ENCODE measurements around the gene DRP2. TPM values are rescaled to one million over a fixed set of nuclear protein-coding genes. Genes with fewer than 3 reads are reported as not detected.

The DRP2 gene
- polyA plus RNA-seq, 1 experiment, result 0.13 TPM

DNA sequence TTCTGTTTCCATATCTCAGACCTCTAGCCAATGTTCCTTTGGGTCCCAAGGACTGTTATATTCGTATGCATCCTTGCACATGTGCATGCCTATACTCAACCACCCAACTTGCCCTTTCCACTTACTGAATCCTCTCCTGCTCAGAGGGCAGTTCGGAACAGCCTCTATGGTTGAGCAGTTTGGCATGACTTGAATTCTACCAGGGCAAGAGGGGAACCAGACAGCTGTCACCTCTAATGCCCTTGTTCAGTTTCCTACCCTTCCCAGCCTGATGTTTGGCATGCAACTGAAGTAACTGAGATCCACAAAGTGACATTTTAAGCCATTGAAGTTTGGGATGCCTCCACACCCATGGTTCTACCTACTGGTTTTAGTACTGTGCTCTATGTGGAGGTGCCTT is 17.5 kb downstream of the DRP2 start:
- no peaks in the 10 kb centered on the region for H3K27me3 ChIP-seq (ENCODE audit: control insufficient read depth, insufficient read depth, low read length)
- ChIA-PET CTCF (interaction anchor here (0.6 kb wide), 1 partner anchor 203 kb away, joined by 3 read pairs; no protein-coding TSS in a partner anchor), POLR2A (no interaction called here)
- no peaks in the 10 kb centered on the region for H3K36me3 ChIP-seq (ENCODE audit: control insufficient read depth, insufficient read depth, low read length)
- H3K4me3 ChIP-seq (ENCODE audit: low read depth, low read length), result no peak overlapping the region
- TF ChIP-seq, protein P1, sequence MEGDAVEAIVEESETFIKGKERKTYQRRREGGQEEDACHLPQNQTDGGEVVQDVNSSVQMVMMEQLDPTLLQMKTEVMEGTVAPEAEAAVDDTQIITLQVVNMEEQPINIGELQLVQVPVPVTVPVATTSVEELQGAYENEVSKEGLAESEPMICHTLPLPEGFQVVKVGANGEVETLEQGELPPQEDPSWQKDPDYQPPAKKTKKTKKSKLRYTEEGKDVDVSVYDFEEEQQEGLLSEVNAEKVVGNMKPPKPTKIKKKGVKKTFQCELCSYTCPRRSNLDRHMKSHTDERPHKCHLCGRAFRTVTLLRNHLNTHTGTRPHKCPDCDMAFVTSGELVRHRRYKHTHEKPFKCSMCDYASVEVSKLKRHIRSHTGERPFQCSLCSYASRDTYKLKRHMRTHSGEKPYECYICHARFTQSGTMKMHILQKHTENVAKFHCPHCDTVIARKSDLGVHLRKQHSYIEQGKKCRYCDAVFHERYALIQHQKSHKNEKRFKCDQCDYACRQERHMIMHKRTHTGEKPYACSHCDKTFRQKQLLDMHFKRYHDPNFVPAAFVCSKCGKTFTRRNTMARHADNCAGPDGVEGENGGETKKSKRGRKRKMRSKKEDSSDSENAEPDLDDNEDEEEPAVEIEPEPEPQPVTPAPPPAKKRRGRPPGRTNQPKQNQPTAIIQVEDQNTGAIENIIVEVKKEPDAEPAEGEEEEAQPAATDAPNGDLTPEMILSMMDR (IDR thresholded peaks at IDR 0.05; ENCODE audit: insufficient read depth, low read depth, low read length), result no peak
- DNase-seq (ENCODE audit: low read depth), result no peak

- TF ChIP-seq, protein P1 (IDR thresholded peaks at IDR 0.05; ENCODE audit: insufficient read depth, low read depth, low read length), result no peak
- ChIA-PET CTCF (no interaction called here), POLR2A (no interaction called here)
- Histone ChIP-seq H3K27me3 (ENCODE audit: control insufficient read depth, insufficient read depth, low read length) (no peaks in the 10 kb centered on the region), H3K4me3 (ENCODE audit: low read depth, low read length) (no peak overlapping the region), H3K36me3 (ENCODE audit: control insufficient read depth, insufficient read depth, low read length) (no peaks in the 10 kb centered on the region)
- no peak for DNase-seq (ENCODE audit: low read depth)
These were observed 21.9 kb downstream of the DRP2 start for GRCh38 chrX:101241531-101241930.

GRCh38 chrX:101252634-101253033 is 33.0 kb downstream of the DRP2 start:
- Histone ChIP-seq H3K4me3 (ENCODE audit: low read depth, low read length) (no peak overlapping the region), H3K27me3 (ENCODE audit: control insufficient read depth, insufficient read depth, low read length) (no peaks in the 10 kb centered on the region), H3K36me3 (ENCODE audit: control insufficient read depth, insufficient read depth, low read length) (no peaks in the 10 kb centered on the region)
- CTCF ChIA-PET, result no interaction called here
- TF ChIP-seq, protein P1 (IDR thresholded peaks at IDR 0.05; ENCODE audit: insufficient read depth, low read depth, low read length), result no peak
- no peak for DNase-seq (ENCODE audit: low read depth)
- POLR2A ChIA-PET, result no interaction called here

DNA sequence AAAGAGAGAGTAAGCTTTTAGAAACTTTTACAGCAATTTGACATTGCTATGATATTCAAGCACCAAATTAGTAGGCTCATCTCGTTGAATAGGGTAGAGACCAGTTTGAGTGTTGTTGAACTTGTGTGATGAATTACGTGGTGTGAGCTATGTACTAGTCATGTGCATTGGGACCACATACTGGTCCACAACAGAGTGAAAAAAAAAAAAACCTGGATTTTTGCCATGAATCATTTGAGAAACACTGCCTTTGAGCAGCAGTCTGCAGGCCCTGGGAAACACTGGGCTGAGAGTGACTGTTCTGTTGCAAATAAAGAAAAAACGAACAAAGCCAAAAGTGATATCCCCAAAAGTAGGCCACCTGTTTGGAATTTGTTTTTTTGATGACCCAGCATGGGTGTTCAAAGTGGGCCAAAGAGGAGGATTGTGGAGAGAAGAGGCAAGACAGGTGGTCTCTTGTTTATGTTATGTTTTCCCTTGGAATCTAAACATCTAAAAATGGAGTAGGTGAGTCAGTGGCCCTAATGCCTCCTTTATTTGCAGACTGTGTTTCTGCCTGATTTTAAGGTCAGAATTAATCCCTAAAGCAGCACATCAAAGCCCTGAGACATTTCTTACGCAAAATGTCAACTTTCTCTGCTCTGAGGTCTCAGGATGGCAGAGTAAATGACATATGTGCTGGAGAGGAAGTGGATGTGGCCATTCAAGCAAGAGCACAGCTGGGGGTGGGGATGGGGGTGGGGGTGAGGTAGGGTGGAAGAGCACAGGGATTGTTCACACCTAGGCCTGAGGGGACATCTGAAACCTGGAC is 38.1 kb downstream of the DRP2 start:
- Histone ChIP-seq H3K4me3 (ENCODE audit: low read depth, low read length) (no peak overlapping the region), H3K27me3 (ENCODE audit: control insufficient read depth, insufficient read depth, low read length) (no peaks in the 10 kb centered on the region), H3K36me3 (ENCODE audit: control insufficient read depth, insufficient read depth, low read length) (no peaks in the 10 kb centered on the region)
- DNase-seq (ENCODE audit: low read depth), result no peak
- TF ChIP-seq, protein P1 (IDR thresholded peaks at IDR 0.05; ENCODE audit: insufficient read depth, low read depth, low read length), result no peak
- POLR2A ChIA-PET, result no interaction called here
- CTCF ChIA-PET, result no interaction called here

GRCh38 chrX:101258259-101258581 is 38.6 kb downstream of the DRP2 start:
- POLR2A ChIA-PET, result no interaction called here
- CTCF ChIA-PET, result no interaction called here
- H3K27me3 ChIP-seq (ENCODE audit: control insufficient read depth, insufficient read depth, low read length), result no peaks in the 10 kb centered on the region
- TF ChIP-seq, protein P1 (IDR thresholded peaks at IDR 0.05; ENCODE audit: insufficient read depth, low read depth, low read length), result no peak
- DNase-seq (ENCODE audit: low read depth), result no peak
- H3K36me3 ChIP-seq (ENCODE audit: control insufficient read depth, insufficient read depth, low read length), result no peaks in the 10 kb centered on the region
- no peak overlapping the region for H3K4me3 ChIP-seq (ENCODE audit: low read depth, low read length)
